ENCODE data around the gene CABP4.

DNA sequence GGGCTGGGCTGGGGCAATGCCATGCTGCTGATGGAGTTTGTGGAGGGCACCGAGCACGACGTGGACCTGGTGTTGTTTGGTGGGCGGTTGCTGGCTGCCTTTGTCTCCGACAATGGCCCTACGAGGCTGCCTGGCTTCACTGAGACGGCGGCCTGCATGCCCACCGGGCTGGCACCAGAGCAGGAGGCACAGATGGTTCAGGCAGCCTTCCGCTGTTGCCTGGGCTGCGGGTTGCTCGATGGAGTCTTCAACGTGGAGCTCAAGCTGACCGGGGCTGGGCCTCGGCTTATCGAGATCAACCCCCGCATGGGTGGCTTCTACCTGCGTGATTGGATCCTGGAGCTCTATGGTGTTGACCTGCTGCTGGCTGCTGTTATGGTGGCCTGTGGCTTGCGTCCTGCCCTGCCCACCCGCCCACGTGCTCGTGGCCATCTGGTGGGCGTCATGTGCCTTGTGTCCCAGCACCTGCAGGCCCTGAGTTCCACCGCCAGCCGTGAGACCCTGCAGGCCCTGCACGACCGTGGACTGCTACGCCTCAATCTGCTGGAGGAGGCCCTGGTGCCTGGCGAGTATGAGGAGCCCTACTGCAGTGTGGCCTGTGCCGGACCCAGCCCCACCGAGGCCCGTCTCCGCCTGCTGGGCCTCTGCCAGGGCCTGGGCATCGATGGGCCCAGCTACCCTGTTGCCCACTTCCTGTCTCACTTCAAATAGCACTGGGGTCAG is 31.1 kb upstream of the CABP4 start:
- TF ChIP-seq, protein P1, sequence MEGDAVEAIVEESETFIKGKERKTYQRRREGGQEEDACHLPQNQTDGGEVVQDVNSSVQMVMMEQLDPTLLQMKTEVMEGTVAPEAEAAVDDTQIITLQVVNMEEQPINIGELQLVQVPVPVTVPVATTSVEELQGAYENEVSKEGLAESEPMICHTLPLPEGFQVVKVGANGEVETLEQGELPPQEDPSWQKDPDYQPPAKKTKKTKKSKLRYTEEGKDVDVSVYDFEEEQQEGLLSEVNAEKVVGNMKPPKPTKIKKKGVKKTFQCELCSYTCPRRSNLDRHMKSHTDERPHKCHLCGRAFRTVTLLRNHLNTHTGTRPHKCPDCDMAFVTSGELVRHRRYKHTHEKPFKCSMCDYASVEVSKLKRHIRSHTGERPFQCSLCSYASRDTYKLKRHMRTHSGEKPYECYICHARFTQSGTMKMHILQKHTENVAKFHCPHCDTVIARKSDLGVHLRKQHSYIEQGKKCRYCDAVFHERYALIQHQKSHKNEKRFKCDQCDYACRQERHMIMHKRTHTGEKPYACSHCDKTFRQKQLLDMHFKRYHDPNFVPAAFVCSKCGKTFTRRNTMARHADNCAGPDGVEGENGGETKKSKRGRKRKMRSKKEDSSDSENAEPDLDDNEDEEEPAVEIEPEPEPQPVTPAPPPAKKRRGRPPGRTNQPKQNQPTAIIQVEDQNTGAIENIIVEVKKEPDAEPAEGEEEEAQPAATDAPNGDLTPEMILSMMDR (IDR thresholded peaks at IDR 0.05), result no peak
- TF ChIP-seq EZH2 (IDR thresholded peaks at IDR 0.05; ENCODE audit: borderline replicate concordance, insufficient read depth, low read depth, low read length, poor library complexity, severe bottlenecking), result no peak

All from B cell (primary cell).